CD4-positive, alpha-beta T cell (primary cell): ENCODE measurements around the gene TMEM81. TPM values are rescaled to one million over a fixed set of nuclear protein-coding genes. Genes with fewer than 3 reads are reported as not detected.

Experiments
- ATAC-seq: fragments of 200-7000 bp; cut with Tn5 transposase; one replicate; pipeline ENCODE4 v1.10.0; 2022; ENCODE audit warnings: mild to moderate bottlenecking; ENCODE audit not compliant: poor library complexity
- CTCF ChIA-PET: fragments of 350-600 bp; sonication (Branson Sonifier 250); formaldehyde crosslinking; loops from one replicate; lab custom pipeline; 2021; ENCODE audit warnings: antibody characterized with exemption, inconsistent platforms; lab: Charles Lee
- POLR2A ChIA-PET: fragments of 350-600 bp; sonication (Branson Sonifier 250); formaldehyde crosslinking; loops from one replicate; lab custom pipeline; 2021; ENCODE audit warnings: antibody characterized with exemption, inconsistent platforms; lab: Charles Lee
- DNase-seq, 14 experiments: peaks; one replicate each; pipeline ENCODE4 v3.0.0-alpha.2; 2013 to 2020; ENCODE audit warnings: mixed read lengths in 2 of 14
- H3K27ac ChIP-seq, 2 donors: one replicate each; pipeline versions ENCODE4 v1.5.1 to v1.7.0; 2013; ENCODE audit warnings: low read length in 2 of 2, low read depth in 1 of 2, mild to moderate bottlenecking in 1 of 2
- H3K27me3 ChIP-seq, 2 experiments: 1 replicate in 1 of 2; 2 replicates in 1 of 2; pipeline versions ENCODE4 v1.6.1 to v1.7.0; 2013; ENCODE audit warnings: low read length in 2 of 2, control low read depth in 1 of 2, mild to moderate bottlenecking in 1 of 2, moderate library complexity in 1 of 2; ENCODE audit not compliant: insufficient read depth in 2 of 2, control insufficient read depth in 1 of 2
- H3K36me3 ChIP-seq: one replicate; pipeline ENCODE4 v1.6.1; 2013; ENCODE audit warnings: low read length, control low read depth; ENCODE audit not compliant: insufficient read depth
- H3K4me1 ChIP-seq: one replicate; pipeline ENCODE4 v1.6.1; 2013; ENCODE audit warnings: low read length, control low read depth; ENCODE audit not compliant: insufficient read depth
- H3K4me3 ChIP-seq: one replicate; pipeline ENCODE4 v1.5.1; 2013; ENCODE audit warnings: mild to moderate bottlenecking, low read length, moderate library complexity
- H3K9me3 ChIP-seq, 2 experiments: 1 replicate in 1 of 2; 2 replicates in 1 of 2; pipeline versions ENCODE4 v1.6.1 to v1.7.0; 2013; ENCODE audit warnings: low read length in 2 of 2, mild to moderate bottlenecking in 2 of 2, control low read depth in 1 of 2, moderate library complexity in 1 of 2; ENCODE audit not compliant: control insufficient read depth in 1 of 2, insufficient read depth in 1 of 2
- H3K27ac Mint-ChIP-seq: one replicate; pipeline ENCODE4 v1.8.0; 2020; ENCODE audit warnings: mixed read lengths
- H3K27me3 Mint-ChIP-seq: one replicate; pipeline ENCODE4 v1.8.0; 2021; ENCODE audit warnings: mixed read lengths
- H3K36me3 Mint-ChIP-seq: one replicate; pipeline ENCODE4 v1.8.0; 2021; ENCODE audit warnings: low read depth, mixed read lengths
- H3K4me1 Mint-ChIP-seq: one replicate; pipeline ENCODE4 v1.8.0; 2021; ENCODE audit warnings: low read depth, mixed read lengths
- H3K4me3 Mint-ChIP-seq: one replicate; pipeline ENCODE4 v1.8.0; 2020; ENCODE audit warnings: mild to moderate bottlenecking, mixed read lengths
- H3K9me3 Mint-ChIP-seq: one replicate; pipeline ENCODE4 v1.8.0; 2020; ENCODE audit warnings: mixed read lengths
- intact Hi-C, 2 experiments: fragments of 100-400 bp; cut with DNase I in 1 of 2; cut with micrococcal nuclease in 1 of 2; formaldehyde crosslinking; loops; one replicate each; pipeline versions ENCODE4 v1.15.1 to v1.9.0; 2023 to 2025; cut with DNase I, micrococcal nuclease
- total RNA-seq, 174 experiments: library from RNA in 2 of 174; stranded (reverse) in 2 of 174; gene quantifications; one replicate each; pipeline ENCODE4 v1.2.3 and lab custom pipeline; 2021 to 2026
- TF ChIP-seq, protein P1 (sequence below): fragments of 200-600 bp; IDR thresholded peaks from one replicate; pipeline ENCODE4 v1.8.0; 2022; ENCODE audit warnings: antibody characterized with exemption, mild to moderate bottlenecking

The TMEM81 gene
- total RNA-seq, 2 experiments from 2014 or later, result 2.1 to 2.2 TPM

DNA sequence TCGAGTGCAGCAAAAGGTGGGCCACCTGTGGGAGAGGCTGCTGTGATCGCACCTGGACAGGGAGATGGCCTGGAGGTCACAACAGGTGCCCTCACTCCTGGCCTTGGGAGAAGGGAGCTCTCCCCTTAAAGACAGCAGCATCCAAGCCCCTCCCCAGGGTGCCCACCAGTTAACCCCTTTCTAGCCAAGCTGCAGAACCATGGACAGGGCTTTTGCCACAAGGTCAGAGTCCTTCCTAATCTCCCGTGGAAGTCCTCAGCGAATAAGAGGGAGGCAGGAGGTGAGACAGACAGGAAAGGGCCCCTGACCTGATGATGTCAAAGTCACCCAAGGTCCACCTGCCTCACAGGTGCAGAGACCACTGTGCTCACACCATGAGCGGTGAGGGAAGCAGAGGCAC lies 39.5 kb downstream of the TMEM81 start:
- Mint-ChIP-seq H3K36me3 (no peaks in the 10 kb centered on the region), H3K4me1 (no peaks in the 10 kb centered on the region), H3K9me3 (no peaks in the 10 kb centered on the region), H3K27ac (no peak overlapping the region), H3K27me3 (peaks cover 70% of the 10 kb centered on the region), H3K4me3 (no peak overlapping the region)
- DNase-seq, result no peak
- Histone ChIP-seq H3K9me3 (peaks cover 0 to 7% of the 10 kb centered on the region in 2 experiments), H3K36me3 (no peaks in the 10 kb centered on the region), H3K4me1 (no peaks in the 10 kb centered on the region), H3K27me3 (peaks cover 22 to 29% of the 10 kb centered on the region in 2 experiments), H3K4me3 (no peak overlapping the region), H3K27ac (no peak overlapping the region)
- ChIA-PET POLR2A (no interaction called here), CTCF (no interaction called here)
- no peak for ATAC-seq
- TF ChIP-seq, protein P1, sequence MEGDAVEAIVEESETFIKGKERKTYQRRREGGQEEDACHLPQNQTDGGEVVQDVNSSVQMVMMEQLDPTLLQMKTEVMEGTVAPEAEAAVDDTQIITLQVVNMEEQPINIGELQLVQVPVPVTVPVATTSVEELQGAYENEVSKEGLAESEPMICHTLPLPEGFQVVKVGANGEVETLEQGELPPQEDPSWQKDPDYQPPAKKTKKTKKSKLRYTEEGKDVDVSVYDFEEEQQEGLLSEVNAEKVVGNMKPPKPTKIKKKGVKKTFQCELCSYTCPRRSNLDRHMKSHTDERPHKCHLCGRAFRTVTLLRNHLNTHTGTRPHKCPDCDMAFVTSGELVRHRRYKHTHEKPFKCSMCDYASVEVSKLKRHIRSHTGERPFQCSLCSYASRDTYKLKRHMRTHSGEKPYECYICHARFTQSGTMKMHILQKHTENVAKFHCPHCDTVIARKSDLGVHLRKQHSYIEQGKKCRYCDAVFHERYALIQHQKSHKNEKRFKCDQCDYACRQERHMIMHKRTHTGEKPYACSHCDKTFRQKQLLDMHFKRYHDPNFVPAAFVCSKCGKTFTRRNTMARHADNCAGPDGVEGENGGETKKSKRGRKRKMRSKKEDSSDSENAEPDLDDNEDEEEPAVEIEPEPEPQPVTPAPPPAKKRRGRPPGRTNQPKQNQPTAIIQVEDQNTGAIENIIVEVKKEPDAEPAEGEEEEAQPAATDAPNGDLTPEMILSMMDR, result no peak
- intact Hi-C loops, result no loop called here

GRCh38 chr1:205043866-205044265 lies 40.4 kb downstream of the TMEM81 start:
- H3K4me3 ChIP-seq, result no peak overlapping the region
- Mint-ChIP-seq H3K4me3 (no peak overlapping the region), H3K9me3 (no peaks in the 10 kb centered on the region), H3K36me3 (no peaks in the 10 kb centered on the region), H3K27ac (no peak overlapping the region), H3K4me1 (no peaks in the 10 kb centered on the region), H3K27me3 (peaks cover 75% of the 10 kb centered on the region)
- ATAC-seq (no peak), DNase-seq (no peak)
- POLR2A ChIA-PET, result no interaction called here
- no peaks in the 10 kb centered on the region for H3K4me1 ChIP-seq
- TF ChIP-seq, protein P1, result no peak
- CTCF ChIA-PET, result no interaction called here
- H3K36me3 ChIP-seq, result no peaks in the 10 kb centered on the region
- intact Hi-C loops, result no loop called here
- peaks cover 21 to 29% of the 10 kb centered on the region in 2 experiments for H3K27me3 ChIP-seq
- H3K27ac ChIP-seq, result no peak overlapping the region
- H3K9me3 ChIP-seq, result peaks cover 0 to 7% of the 10 kb centered on the region in 2 experiments

DNA sequence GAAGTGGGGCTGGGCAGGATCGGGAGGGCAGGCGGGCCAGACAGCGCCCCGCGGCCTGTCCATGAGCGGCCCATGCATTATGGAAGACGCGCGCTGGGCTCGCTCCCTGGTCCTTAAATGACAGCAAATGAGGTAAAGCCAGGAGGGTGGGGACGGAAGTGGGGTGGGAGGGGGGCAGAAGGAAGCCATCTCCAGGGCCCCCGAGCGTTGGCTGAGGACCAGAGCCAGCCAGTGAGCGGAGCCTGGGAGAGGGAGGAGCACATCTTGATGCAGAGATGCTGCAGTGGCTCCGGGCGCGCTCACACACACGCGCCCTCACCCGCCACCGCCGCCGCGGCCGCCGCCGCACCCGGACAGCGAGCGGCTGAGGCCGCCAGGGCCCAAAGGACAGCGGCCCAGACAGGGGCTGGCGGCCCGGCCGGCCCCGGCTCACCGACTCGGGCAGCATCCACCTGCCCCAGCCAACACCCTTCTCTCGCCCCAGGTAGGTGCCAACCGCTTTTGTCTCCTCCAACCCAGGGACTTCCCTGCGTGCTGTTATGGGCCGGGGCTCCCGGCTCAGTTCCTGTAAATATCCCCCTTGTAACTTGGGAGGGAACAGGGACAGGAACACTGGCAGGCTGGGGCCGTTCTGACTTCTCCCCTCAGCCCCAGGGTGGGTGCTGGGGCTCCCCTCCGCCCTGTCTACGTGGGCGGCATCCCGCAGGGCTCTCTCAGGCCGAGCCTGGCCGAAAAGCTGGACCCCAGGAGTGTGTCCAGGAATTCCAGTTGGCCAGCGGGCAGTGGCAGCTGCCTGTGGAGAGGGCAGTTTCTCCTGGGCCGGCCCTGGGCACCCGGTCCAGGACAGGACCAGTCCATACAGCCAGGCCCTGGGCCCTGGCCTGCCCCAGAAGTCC lies 41.1 kb downstream of the TMEM81 start, which contains the start of gene CNTN2:
Gene CNTN2, plus strand, starts transcription at position 302 of the 896 bp plus-strand sequence. CDS start 9,974 bp downstream, outside the sequence.
- Mint-ChIP-seq H3K36me3 (no peaks in the 10 kb centered on the region), H3K4me1 (no peaks in the 10 kb centered on the region), H3K27me3 (peaks cover 78% of the 10 kb centered on the region), H3K9me3 (no peaks in the 10 kb centered on the region), H3K27ac (no peak within 1 kb of the TSS), H3K4me3 (no peak within 1 kb of the TSS)
- Histone ChIP-seq H3K9me3 (peaks cover 0 to 7% of the 10 kb centered on the region in 2 experiments), H3K4me3 (no peak within 1 kb of the TSS), H3K27me3 (peaks cover 19 to 29% of the 10 kb centered on the region in 2 experiments), H3K36me3 (no peaks in the 10 kb centered on the region), H3K4me1 (no peaks in the 10 kb centered on the region), H3K27ac (no peak within 1 kb of the TSS)
- intact Hi-C loops, result no loop called here
- ChIA-PET POLR2A (no interaction called here), CTCF (no interaction called here)
- ATAC-seq (no peak), DNase-seq (no peak)
- TF ChIP-seq, protein P1, result no peak
